EL (cell line): ENCODE results near the gene CLMN.

ENCODE experiments used
- DNase-seq: peaks from one replicate; pipeline ENCODE4 v3.0.0-alpha.2; 2016

The CLMN gene, protein sequence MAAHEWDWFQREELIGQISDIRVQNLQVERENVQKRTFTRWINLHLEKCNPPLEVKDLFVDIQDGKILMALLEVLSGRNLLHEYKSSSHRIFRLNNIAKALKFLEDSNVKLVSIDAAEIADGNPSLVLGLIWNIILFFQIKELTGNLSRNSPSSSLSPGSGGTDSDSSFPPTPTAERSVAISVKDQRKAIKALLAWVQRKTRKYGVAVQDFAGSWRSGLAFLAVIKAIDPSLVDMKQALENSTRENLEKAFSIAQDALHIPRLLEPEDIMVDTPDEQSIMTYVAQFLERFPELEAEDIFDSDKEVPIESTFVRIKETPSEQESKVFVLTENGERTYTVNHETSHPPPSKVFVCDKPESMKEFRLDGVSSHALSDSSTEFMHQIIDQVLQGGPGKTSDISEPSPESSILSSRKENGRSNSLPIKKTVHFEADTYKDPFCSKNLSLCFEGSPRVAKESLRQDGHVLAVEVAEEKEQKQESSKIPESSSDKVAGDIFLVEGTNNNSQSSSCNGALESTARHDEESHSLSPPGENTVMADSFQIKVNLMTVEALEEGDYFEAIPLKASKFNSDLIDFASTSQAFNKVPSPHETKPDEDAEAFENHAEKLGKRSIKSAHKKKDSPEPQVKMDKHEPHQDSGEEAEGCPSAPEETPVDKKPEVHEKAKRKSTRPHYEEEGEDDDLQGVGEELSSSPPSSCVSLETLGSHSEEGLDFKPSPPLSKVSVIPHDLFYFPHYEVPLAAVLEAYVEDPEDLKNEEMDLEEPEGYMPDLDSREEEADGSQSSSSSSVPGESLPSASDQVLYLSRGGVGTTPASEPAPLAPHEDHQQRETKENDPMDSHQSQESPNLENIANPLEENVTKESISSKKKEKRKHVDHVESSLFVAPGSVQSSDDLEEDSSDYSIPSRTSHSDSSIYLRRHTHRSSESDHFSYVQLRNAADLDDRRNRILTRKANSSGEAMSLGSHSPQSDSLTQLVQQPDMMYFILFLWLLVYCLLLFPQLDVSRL

DNA sequence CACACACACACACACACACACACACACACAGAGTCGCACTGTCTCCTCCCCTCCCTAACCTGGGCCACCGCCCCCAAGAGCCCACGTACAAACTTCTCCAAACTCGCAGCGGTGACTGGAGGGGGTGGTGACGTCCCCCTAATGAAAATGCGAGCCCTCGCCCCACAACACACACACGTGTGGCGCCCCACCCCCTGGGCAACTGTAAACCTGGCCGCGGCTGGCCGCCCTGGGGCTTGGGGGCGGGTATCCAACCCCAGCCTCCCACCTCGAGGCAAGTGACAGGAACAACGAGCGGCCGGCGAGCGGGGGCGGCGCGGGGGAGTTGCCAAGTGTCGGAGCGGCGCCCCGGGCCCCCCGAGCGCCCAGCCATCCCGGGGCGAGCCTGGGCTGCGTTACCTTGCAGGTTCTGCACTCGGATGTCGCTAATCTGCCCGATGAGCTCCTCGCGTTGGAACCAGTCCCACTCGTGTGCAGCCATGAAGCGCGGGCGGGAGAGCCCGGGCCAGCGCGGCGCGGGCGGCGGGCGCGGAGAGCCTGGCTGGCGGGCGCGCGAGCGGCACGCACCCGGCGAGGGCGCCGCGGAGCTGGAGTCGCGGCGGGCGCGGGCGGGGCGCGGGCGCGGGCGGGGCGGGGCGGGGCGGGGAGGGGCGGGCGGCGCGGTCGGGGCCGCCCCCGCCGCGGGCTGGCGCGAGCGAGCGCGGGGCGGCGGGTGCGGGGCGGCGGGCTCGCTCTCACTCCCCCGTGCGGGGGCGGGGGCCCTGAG lies at the start of gene CLMN:
Gene CLMN, minus strand, starts transcription at position 597 of the 766 bp plus-strand sequence. Its CDS starts 116 bp downstream, at position 481.
- peak; percentile 31 for DNase-seq

- peak; percentile 6 for DNase-seq
Observed at GRCh38 chr14:95365401-95365800, 45.7 kb upstream of the CLMN start.

DNA sequence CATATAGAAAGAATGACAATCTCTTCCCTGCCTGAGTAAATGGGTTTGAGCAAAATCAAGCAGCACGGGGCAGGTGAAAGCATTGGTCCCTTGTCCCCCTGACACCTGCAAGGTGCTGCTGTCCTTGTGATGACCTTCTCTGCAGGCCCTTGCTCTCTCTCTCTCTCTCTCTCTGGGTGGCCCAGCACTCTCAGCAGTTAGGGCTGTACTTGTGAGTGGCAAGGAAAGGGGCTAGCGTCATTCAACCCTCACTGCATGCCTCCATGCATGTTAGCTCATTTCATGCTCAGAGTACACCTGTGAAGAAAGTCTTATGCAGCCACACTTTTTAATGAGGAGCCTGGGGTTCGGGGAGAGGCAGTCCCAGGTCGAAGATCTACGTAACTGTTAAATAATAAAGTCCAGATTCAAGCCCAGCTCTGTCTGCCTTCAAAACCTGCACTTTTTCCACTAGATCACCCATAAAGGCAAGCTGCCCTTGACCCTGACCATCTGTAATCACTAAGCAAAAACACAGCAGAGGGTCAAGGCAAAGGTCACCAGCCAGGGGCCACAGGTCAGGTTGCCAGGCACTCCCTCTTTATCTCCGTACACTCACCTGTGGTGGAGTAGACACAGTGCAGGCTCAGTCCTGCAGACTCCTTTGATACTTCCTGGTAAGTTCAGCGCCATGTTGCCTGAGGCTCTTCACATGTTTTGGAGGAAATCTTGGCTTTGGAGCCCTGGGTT lies 44.9 kb upstream of the CLMN start:
- DNase-seq: no peak

DNA sequence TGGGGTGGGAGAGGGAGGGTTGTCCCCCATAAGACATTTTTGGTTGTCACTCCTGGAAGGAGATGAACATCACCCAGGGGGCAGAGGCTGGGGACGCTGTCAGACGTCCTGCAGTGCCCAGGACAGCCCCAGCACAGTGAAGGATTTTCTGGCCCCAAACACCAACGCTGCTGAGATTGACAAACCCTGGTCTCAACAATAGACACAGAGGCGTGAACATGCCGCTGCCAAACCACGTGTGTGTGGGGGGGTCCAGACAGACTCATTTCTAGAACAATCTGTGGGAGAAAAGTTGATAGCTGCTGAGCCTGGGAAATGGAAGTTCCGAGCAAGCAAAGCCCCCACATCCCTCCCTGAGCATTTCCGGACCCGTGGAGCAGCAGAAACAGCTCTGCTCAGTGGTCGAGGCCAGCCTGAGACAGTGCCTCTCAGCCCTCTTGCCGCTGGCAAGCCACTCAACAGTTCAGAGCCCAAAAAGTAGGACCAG lies 43.8 kb upstream of the CLMN start:
- no peak for DNase-seq

- no peak for DNase-seq
Observed at GRCh38 chr14:95362138-95362494, 42.4 kb upstream of the CLMN start.

DNA sequence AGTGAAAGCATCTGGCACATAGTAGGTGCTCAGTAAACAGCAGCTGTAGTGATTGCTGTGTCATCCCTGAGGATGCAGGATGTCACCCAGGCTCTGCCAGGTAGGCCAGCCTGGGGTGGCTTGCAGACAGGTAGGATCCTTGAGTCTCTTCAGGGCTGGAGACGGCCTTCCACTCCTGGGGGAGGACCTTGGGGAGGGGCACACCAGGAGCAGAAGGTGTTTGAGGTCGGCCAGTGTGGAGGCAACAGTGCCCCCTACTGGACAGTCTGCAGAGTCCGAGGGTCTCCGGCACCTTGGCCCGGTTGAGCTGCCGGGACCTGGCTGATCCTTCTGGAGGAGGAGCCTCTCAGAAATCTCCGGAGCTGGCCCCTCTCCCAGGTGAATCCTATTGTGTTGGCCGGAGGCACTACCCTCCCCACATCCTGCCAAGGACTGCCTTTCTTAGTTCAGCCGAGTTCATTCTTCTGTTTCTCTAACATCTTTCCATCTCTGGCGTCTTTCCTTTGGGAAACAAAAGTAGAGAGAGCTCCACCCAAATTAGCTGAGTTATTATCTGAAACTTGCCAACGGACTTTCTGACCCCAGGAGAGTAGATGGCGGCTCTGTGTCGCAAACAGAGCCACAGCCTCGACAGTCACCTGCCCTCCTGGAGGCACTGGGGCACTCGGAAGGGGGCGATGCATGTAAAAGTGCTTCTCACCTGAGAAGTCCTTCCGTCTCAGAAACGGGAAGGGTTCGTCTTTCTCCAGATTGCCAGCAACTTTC lies 41.8 kb upstream of the CLMN start:
- no peak for DNase-seq

- no peak for DNase-seq
Observed at GRCh38 chr14:95360828-95361227, 41.1 kb upstream of the CLMN start.

GRCh38 chr14:95359994-95360826 lies 40.5 kb upstream of the CLMN start:
- DNase-seq: no peak

DNA sequence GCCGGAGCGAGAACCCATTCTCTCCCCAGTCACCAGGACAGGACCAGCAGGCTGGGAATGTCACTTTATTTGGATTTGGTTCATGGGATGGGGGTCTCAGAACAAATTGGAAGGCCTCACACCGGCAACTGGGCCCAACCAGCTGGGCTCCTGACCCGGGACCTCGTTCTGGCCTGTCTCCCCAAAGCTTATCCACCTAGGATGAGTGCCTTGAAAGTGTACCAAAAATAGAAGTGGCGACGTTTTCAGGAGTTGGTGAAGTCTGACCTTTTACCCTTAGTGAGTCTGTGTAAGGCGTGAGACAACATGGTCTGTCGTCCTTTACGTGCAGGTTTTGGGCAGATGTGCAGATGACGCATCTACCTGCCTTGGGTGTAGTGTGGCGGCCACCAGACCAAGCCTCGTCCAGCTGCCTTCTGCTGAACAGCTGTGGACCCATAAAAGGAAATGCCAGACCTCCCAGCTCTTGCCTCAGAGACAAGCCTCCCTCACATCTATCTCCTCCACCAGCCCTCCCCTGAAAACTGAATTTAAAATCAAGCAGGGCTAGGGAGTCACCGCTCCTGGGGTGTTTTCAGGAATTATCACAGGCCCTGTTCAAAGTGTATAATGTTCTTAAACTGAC lies 36.6 kb upstream of the CLMN start:
- DNase-seq: no peak

GRCh38 chr14:95355422-95355821 lies 35.7 kb upstream of the CLMN start:
- DNase-seq: no peak

GRCh38 chr14:95354834-95355233 lies 35.1 kb upstream of the CLMN start:
- DNase-seq: no peak

- no peak for DNase-seq
Observed at GRCh38 chr14:95353664-95354063, 34.0 kb upstream of the CLMN start.

GRCh38 chr14:95353007-95353406 lies 33.3 kb upstream of the CLMN start:
- DNase-seq: no peak

DNA sequence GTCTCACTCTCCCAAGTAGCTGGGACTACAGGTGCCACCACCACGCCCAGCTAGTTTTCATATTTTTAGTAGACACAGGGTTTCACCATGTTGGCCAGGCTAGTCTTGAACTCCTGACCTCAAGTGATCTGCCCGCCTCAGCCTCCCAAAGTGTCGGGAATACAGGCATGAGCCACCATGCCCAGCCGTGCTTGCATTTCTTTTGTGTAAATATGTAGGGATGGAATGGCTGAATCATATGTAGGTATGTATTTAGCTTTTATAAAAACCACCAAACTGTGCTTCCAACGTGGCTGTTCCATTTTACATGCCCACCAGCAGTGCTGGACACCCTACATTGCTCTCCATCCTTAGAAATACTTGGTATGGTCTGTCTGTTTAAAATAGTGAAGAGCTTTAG lies 32.8 kb upstream of the CLMN start:
- DNase-seq: no peak

GRCh38 chr14:95349241-95349640 lies 29.5 kb upstream of the CLMN start:
- DNase-seq: no peak

GRCh38 chr14:95348395-95349080 lies 28.8 kb upstream of the CLMN start:
- no peak for DNase-seq

- DNase-seq: no peak
Observed at GRCh38 chr14:95346820-95347219, 27.1 kb upstream of the CLMN start.

- DNase-seq: no peak
Observed at GRCh38 chr14:95346266-95346665, 26.6 kb upstream of the CLMN start.

GRCh38 chr14:95345032-95345431 lies 25.3 kb upstream of the CLMN start:
- no peak for DNase-seq
